Adrenal gland (tissue), 12 donors: Measurements from ENCODE around the gene SPC25. TPM values are rescaled to one million over a fixed set of nuclear protein-coding genes. Genes with fewer than 3 reads are reported as not detected.
"Not testable (repeated sequence)": the region's sequence is repeated elsewhere in the genome, so short reads cannot be mapped to it uniquely, and the experiment has no call there.

Experiments used
- DNase-seq, 7 donors: peaks; one replicate each; pipeline ENCODE4 v3.0.0-alpha.2; 2019 to 2020
- H3K27ac ChIP-seq, 5 donors: fragments of 200-600 bp; sonication (generic) in 4 of 5; 1 replicate in 3 of 5; 2 replicates in 2 of 5; pipeline versions ENCODE4 v1.5.1 to v1.8.0; 2016 to 2020; ENCODE audit warnings: mild to moderate bottlenecking in 1 of 5
- H3K27me3 ChIP-seq: fragments of 200-600 bp; 2 replicates; pipeline ENCODE4 v1.8.0; 2021
- H3K36me3 ChIP-seq, 2 donors: fragments of 200-600 bp; replicated peaks in 1 of 2; 1 replicate in 1 of 2; 2 replicates in 1 of 2; pipeline versions ENCODE4 v1.5.1 to v1.8.0; 2018 to 2022
- H3K4me1 ChIP-seq, 2 donors: fragments of 200-600 bp; replicated peaks in 1 of 2; 1 replicate in 1 of 2; 2 replicates in 1 of 2; pipeline versions ENCODE4 v1.5.1 to v1.8.0; 2018 to 2021
- H3K4me3 ChIP-seq, 4 donors: fragments of 200-600 bp; sonication (generic) in 3 of 4; one replicate each; pipeline ENCODE4 v1.5.1; 2016 to 2018
- H3K9me3 ChIP-seq, 3 donors: fragments of 200-600 bp; sonication (generic) in 1 of 3; replicated peaks in 1 of 3; 1 replicate in 2 of 3; 2 replicates in 1 of 3; pipeline versions ENCODE4 v1.5.1 to v1.8.0; 2016 to 2021
- POLR2A ChIP-seq, 2 donors: fragments of 450-650 bp; IDR thresholded peaks; one replicate each; pipeline ENCODE4 v1.6.1; 2017; ENCODE audit warnings: antibody characterized with exemption in 2 of 2, mild to moderate bottlenecking in 2 of 2, moderate library complexity in 1 of 2
- WGBS, 4 donors: extraction: QIAGEN DNeasy Blood & Tissue Kit in 2 of 4; methylation state at CpG; one replicate each; pipeline versions ENCODE4 v1.1.5 to v1.1.7; 2013 to 2017; 5-methylcytosine and 5-hydroxymethylcytosine counted together
- intact Hi-C, 2 donors: fragments of 100-400 bp; cut with DNase I; formaldehyde crosslinking; loops; one replicate each; pipeline versions ENCODE4 v1.14.1 to v1.15.0; 2022 to 2023
- polyA plus RNA-seq, 3 donors: library from polyadenylated mRNA; stranded (reverse); fragments of 200-250 nt in 2 of 3; fragments of 350-450 nt in 1 of 3; fragmentation: Illumina TruSeq in 1 of 3; extraction: RNeasy Lipid Tissue Mini Kit (QIAGEN cat#74804) in 1 of 3; gene quantifications; one replicate each; pipeline ENCODE4 v1.2.3, GENCODE V29; 2013 to 2014
- total RNA-seq, 9 donors: library from RNA; depleted of rRNA in 4 of 9; stranded (reverse); fragments of >200 nt in 4 of 9; fragments of 120-200 nt in 1 of 9; fragmentation: NEBNext Ultra II Directional in 1 of 9; extraction: Animal tissue kit (Norgen Biotek cat#: 25700) in 1 of 9; gene quantifications; one replicate each; pipeline versions ENCODE4 v1.1.0 to v1.2.4, GENCODE V29; 2013 to 2023
- TF ChIP-seq, protein P1 (sequence below), 6 experiments: fragments of 450-650 bp in 4 of 6; fragments of 200-600 bp in 2 of 6; sonication (generic) in 1 of 6; IDR thresholded peaks; 1 replicate in 5 of 6; 2 replicates in 1 of 6; pipeline versions ENCODE4 v1.5.1 to v1.8.0; 2016 to 2021; ENCODE audit warnings: antibody characterized with exemption in 6 of 6, mild to moderate bottlenecking in 2 of 6, moderate library complexity in 1 of 6
- donor health status: healthy with polysubstance abuse.
- donor health status: Bipolar disorder and iron deficiency.
- donor health status: DM: yes; HTN: yes; CAD: no.
- donor health status: DM: no; HTN: no; CAD: no.
- donor health status: DM: no; HTN: no; CAD: no.
- donor health status: DM: yes; HTN: yes; CAD: no.

The SPC25 gene
- total and polyA plus RNA-seq, 12 donors: 0.38 to 8.6 (median 1.3) TPM; not detected in 2

DNA sequence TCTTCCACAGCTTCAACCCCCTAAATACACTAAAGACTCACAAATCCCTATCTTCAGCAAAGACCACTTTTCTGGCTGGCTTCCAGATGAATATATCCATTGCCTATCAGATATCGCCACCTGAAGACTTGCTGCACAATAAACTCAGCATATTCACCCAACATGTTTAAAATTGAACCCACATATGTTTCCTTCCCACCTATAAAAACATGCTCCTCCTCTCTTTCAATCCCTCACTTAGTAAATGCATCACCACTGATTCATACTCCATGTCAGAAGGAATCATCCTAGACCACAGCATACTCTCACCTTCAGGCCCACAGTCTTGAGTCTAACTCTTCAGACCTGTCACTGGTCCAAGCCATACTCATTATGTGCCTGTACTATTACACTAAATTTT is 5.3 kb downstream of the SPC25 start:
- intact Hi-C loops: no loop called here
- H3K4me3 ChIP-seq: no peak overlapping the region
- no peak for TF ChIP-seq POLR2A (IDR thresholded peaks at IDR 0.05)
- TF ChIP-seq, protein P1, sequence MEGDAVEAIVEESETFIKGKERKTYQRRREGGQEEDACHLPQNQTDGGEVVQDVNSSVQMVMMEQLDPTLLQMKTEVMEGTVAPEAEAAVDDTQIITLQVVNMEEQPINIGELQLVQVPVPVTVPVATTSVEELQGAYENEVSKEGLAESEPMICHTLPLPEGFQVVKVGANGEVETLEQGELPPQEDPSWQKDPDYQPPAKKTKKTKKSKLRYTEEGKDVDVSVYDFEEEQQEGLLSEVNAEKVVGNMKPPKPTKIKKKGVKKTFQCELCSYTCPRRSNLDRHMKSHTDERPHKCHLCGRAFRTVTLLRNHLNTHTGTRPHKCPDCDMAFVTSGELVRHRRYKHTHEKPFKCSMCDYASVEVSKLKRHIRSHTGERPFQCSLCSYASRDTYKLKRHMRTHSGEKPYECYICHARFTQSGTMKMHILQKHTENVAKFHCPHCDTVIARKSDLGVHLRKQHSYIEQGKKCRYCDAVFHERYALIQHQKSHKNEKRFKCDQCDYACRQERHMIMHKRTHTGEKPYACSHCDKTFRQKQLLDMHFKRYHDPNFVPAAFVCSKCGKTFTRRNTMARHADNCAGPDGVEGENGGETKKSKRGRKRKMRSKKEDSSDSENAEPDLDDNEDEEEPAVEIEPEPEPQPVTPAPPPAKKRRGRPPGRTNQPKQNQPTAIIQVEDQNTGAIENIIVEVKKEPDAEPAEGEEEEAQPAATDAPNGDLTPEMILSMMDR (IDR thresholded peaks at IDR 0.05): no peak
- no peaks in the 10 kb centered on the region for H3K27me3 ChIP-seq
- H3K27ac ChIP-seq: no peak overlapping the region
- H3K4me1 ChIP-seq: peaks cover 0 to 4% of the 10 kb centered on the region in 2 donors
- H3K9me3 ChIP-seq: no peaks in the 10 kb centered on the region
- H3K36me3 ChIP-seq: no peaks in the 10 kb centered on the region
- WGBS, 4 donors: 91 to 100% (median 99%) methylated on average over 1 of the region's 1 CpG
- DNase-seq: no peak

DNA sequence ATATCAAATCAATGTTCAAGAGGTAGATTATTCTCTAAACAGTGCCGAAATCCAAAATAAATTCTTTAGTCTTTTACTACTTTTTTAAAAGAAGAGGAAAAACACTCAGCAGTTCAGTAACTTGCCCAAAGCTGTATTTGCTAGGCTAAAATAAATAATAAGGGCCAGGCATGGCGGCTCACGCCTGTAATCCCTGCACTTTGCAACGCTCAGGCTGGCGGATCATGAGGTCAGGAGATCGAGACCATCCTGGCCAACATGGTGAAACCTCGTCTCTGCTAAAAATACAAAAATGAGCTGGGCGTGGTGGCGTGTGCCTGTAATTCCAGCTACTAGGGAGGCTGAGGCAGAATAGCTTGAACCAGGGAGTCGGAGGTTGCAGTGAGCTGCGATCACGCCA is 8.1 kb downstream of the SPC25 start:
- H3K9me3 ChIP-seq, intact Hi-C loops, H3K27me3 ChIP-seq, H3K4me3 ChIP-seq, H3K27ac ChIP-seq, H3K4me1 ChIP-seq, H3K36me3 ChIP-seq, DNase-seq: not testable (repeated sequence)
- WGBS, 4 donors: 97 to 98% (median 98%) methylated on average over 12 of the region's 12 CpGs

DNA sequence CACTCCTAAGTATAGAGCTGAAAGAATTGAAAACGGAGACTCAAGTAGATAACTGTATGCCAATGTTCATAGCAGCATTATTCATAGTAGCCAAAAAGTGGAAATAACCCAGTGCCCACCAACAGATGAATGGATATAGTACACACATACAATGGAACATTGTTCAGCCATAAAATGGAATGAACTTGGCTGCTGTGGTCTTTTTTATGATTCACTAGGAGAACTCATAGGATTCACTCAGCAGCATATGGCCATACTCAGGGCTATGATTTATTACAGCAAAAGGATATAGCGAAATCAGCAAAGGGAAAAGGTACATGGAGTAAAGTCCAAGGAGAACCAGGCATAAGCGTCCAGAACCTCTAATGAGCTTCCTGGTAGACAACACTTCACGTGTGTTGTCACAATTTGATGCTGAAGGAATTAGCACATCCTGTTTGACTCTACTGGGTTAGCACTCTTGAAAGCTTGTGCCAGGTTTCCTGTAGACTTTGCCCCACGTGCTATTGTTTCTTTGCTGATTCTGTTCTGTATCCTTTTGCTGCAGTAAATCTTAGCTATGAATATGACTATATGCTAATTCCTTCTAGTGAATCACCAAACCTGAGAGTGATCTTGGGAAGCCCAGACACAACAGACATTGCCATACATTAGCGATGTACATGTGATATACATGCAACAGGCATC is 15.7 kb downstream of the SPC25 start:
- no peak overlapping the region for H3K4me3 ChIP-seq
- DNase-seq: no peak
- 90 to 96% (median 93%) methylated on average over 6 of the region's 6 CpGs for WGBS, 4 donors

DNA sequence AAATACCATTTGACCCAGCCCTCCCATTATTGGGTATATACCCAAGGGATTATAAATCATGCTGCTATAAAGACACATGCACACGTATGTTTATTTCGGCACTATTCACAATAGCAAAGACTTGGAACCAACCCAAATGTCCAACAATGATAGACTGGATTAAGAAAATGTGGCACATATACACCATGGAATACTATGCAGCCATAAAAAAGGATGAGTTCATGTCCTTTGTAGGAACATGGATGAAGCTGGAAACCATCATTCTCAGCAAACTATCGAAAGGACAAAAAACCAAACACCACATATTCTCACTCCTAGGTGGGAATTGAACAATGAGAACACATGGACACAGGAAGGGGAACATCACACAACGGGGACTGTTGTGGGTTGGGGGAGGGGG is 19.4 kb downstream of the SPC25 start:
- H3K36me3 ChIP-seq, H3K27ac ChIP-seq, H3K9me3 ChIP-seq, H3K27me3 ChIP-seq, H3K4me1 ChIP-seq, H3K4me3 ChIP-seq, intact Hi-C loops, DNase-seq: not testable (repeated sequence)
- 94 to 98% (median 97%) methylated on average over 4 of the region's 4 CpGs for WGBS, 4 donors

More for the DNA sequence above, 15.7 kb downstream of the SPC25 start:
- H3K4me1 ChIP-seq: no peaks in the 10 kb centered on the region
- no peak overlapping the region for H3K27ac ChIP-seq
- H3K27me3 ChIP-seq: no peaks in the 10 kb centered on the region
- no peaks in the 10 kb centered on the region for H3K9me3 ChIP-seq
- no peak for TF ChIP-seq POLR2A (IDR thresholded peaks at IDR 0.05)
- TF ChIP-seq, protein P1 (IDR thresholded peaks at IDR 0.05): no peak
- intact Hi-C loops: no loop called here
- no peaks in the 10 kb centered on the region for H3K36me3 ChIP-seq

DNA sequence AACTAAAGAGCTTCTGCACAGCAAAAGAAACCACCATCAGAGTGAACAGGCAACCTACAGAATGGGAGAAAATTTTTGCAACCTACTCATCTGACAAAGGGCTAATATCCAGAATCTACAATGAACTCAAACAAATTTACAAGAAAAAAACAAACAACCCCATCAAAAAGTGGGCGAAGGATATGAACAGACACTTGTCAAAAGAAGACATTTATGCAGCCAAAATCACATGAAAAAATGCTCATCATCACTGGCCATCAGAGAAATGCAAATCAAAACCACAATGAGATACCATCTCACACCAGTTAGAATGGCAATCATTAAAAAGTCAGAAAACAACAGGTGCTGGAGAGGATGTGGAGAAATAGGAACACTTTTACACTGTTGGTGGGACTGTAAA is 19.9 kb downstream of the SPC25 start:
- intact Hi-C loops, H3K9me3 ChIP-seq, H3K4me1 ChIP-seq, H3K27ac ChIP-seq, H3K27me3 ChIP-seq, H3K36me3 ChIP-seq, H3K4me3 ChIP-seq, DNase-seq: not testable (repeated sequence)
- 90 to 100% (median 95%) methylated on average over 1 of the region's 1 CpG for WGBS, 4 donors

DNA sequence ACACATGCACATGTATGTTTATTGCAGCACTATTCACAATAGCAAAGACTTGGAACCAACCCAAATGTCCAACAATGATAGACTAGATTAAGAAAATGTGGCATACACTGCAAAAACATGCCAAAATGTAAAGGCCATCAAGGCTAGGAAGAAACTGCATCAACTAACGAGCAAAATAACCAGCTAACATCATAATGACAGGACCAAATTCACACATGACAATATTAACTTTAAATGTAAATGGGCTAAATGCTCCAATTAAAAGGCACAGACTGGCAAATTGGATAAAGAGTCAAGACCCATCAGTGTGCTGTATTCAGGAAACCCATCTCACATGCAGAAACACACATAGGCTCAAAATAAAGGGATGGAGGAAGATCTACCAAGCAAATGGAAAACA is 23.1 kb downstream of the SPC25 start:
- 92 to 100% (median 98%) methylated on average over 1 of the region's 1 CpG for WGBS, 4 donors
- intact Hi-C loops, H3K4me1 ChIP-seq, H3K27ac ChIP-seq, H3K9me3 ChIP-seq, H3K4me3 ChIP-seq, DNase-seq, H3K27me3 ChIP-seq: not testable (repeated sequence)
- peaks cover 0 to 14% of the 10 kb centered on the region in 2 donors for H3K36me3 ChIP-seq
